Measurements from ENCODE around the gene SMC6.

GRCh38 chr2:17749753-17750438 lies 3.7 kb downstream of the SMC6 start:
- TF ChIP-seq CTCF (IDR thresholded peaks at IDR 0.05) (no peak), POLR2A (IDR thresholded peaks at IDR 0.05) (no peak)
